Measurements from ENCODE around the gene CSMD2. TPM values are rescaled to one million over a fixed set of nuclear protein-coding genes. Genes with fewer than 3 reads are reported as not detected.

CSMD2 gene
- total and polyA plus RNA-seq, 2 of the 8 experiments (the other 6 are each of a cell fraction or from before 2014, with no cell fraction given), result 7.0 to 14.7 TPM

GRCh38 chr1:33828654-33829053, 336.4 kb downstream of the CSMD2 start:
- 91% methylated on average over 4 of the region's 5 CpGs; no CpG with 5 or more reads in 1 of the 2 experiments for WGBS, 2 experiments (ENCODE audit: extremely low coverage in 1 of 2, insufficient coverage in 1 of 2, insufficient read length in 1 of 2, insufficient replicate concordance in 2 of 2, low coverage in 1 of 2, low lambda C conversion rate in 2 of 2, missing lambda C conversion rate in 1 of 2)
- DNase-seq (ENCODE audit: low read depth in 1 of 2, low spot score in 2 of 2), result no peak
- no peaks in the 10 kb centered on the region for H3K79me2 ChIP-seq (ENCODE audit: control insufficient read depth in 1 of 2, insufficient read depth in 2 of 2, low read length in 2 of 2)
- H2AFZ ChIP-seq (ENCODE audit: low read length), result no peak overlapping the region
- H3K4me1 ChIP-seq (replicated peaks in 1 of 4; ENCODE audit: control insufficient read depth in 3 of 4, insufficient read depth in 4 of 4, low read length in 3 of 4), result no peaks in the 10 kb centered on the region
- no peak overlapping the region for H2BK120ac ChIP-seq (replicated peaks; ENCODE audit: low read depth, low read length)
- no peak overlapping the region for H3K23ac ChIP-seq (ENCODE audit: insufficient read length)
- no peak overlapping the region for H3K4ac ChIP-seq (replicated peaks; ENCODE audit: insufficient read length, low read depth, low read length)
- no peak overlapping the region for H4K91ac ChIP-seq (replicated peaks; ENCODE audit: insufficient read length, low read length)
- no peaks in the 10 kb centered on the region for H3K79me1 ChIP-seq (ENCODE audit: low read depth, low read length)
- ChIA-PET POLR2A (ENCODE audit: partially characterized antibody) (no interaction called here), CTCF (ENCODE audit: partially characterized antibody) (no interaction called here)
- TF ChIP-seq KDM5A (IDR thresholded peaks at IDR 0.05; ENCODE audit: low read length) (no peak), HDAC2 (IDR thresholded peaks at IDR 0.05; ENCODE audit: borderline replicate concordance in 1 of 2, low read depth in 2 of 2, low read length in 2 of 2) (no peak), CHD2 (IDR thresholded peaks at IDR 0.05; ENCODE audit: low read length) (no peak), KDM1A (IDR thresholded peaks at IDR 0.05; ENCODE audit: borderline replicate concordance, low read length) (no peak)
- no peaks in the 10 kb centered on the region for H4K20me1 ChIP-seq (replicated peaks in 1 of 2; ENCODE audit: control insufficient read depth in 1 of 2, insufficient read depth in 2 of 2, low read length in 2 of 2)
- H4K8ac ChIP-seq (ENCODE audit: extremely low read depth, insufficient read depth, low read length), result no peak overlapping the region
- H3K9ac ChIP-seq (replicated peaks in 1 of 4; ENCODE audit: extremely low read depth in 1 of 4, low read depth in 3 of 4, low read length in 3 of 4), result no peak overlapping the region
- no peaks in the 10 kb centered on the region for H3K27me3 ChIP-seq (replicated peaks in 1 of 4; ENCODE audit: control insufficient read depth in 3 of 4, extremely low read depth in 1 of 4, insufficient read depth in 3 of 4, low read length in 3 of 4)
- H3K27ac ChIP-seq (ENCODE audit: low read depth, low read length), result no peak overlapping the region
- H3K23me2 ChIP-seq (ENCODE audit: low read depth, low read length), result no peaks in the 10 kb centered on the region
- no peak overlapping the region for H3K14ac ChIP-seq (ENCODE audit: insufficient read length)
- peaks cover 0 to 5% (median 0%) of the 10 kb centered on the region in 4 experiments; a peak in 1 of 8 replicates for H3K36me3 ChIP-seq (ENCODE audit: control insufficient read depth in 2 of 4, insufficient read depth in 4 of 4, low read length in 3 of 4)
- no peak overlapping the region for H2BK12ac ChIP-seq (ENCODE audit: low read depth, low read length)
- H2BK15ac ChIP-seq (ENCODE audit: low read length), result no peak overlapping the region
- H3K56ac ChIP-seq (replicated peaks; ENCODE audit: insufficient read length, low read depth, low read length), result no peak overlapping the region
- no peak overlapping the region for H3K4me2 ChIP-seq (ENCODE audit: insufficient read depth in 1 of 2, low read depth in 2 of 2, low read length in 2 of 2)
- no peak overlapping the region for H3K4me3 ChIP-seq (ENCODE audit: extremely low read depth in 1 of 4, insufficient read depth in 2 of 4, low read depth in 3 of 4, low read length in 4 of 4)
- no peak overlapping the region for H2AK5ac ChIP-seq (ENCODE audit: low read depth, low read length)
- FAIRE-seq, result no peak
- no peak overlapping the region for H4K5ac ChIP-seq (ENCODE audit: insufficient read length, low read depth, low read length)
- H2BK5ac ChIP-seq (ENCODE audit: low read depth, low read length), result no peak overlapping the region
- no peak overlapping the region for H2BK20ac ChIP-seq (ENCODE audit: low read length)
- H3K18ac ChIP-seq (ENCODE audit: extremely low read depth, low read length), result no peak overlapping the region
- H3K9me3 ChIP-seq (ENCODE audit: insufficient read depth in 2 of 2, low read depth in 1 of 2, low read length in 1 of 2), result peaks cover 9 to 18% of the 10 kb centered on the region in 2 experiments; a peak in 3 of 4 replicates
